AG04450 (cell line): ENCODE measurements around the gene ALDOC. TPM values are rescaled to one million over a fixed set of nuclear protein-coding genes. Genes with fewer than 3 reads are reported as not detected.

ENCODE experiments used
- CTCF ChIA-PET: fragments of 300-600, 350-600 bp; formaldehyde crosslinking; extraction: SDS; loops from one replicate; lab custom pipeline; 2022; ENCODE audit warnings: antibody characterized with exemption, inconsistent platforms; lab: Charles Lee
- POLR2A ChIA-PET: fragments of 350-600 bp; formaldehyde crosslinking; extraction: SDS; loops from one replicate; lab custom pipeline; 2021; ENCODE audit warnings: antibody characterized with exemption, inconsistent platforms; lab: Yijun Ruan, JAX
- DNase-seq: peaks from one replicate; pipeline ENCODE4 v3.0.0-alpha.2; 2011; ENCODE audit warnings: low read depth, low spot score
- H3K27ac ChIP-seq: one replicate; pipeline ENCODE4 v1.5.1; 2012; ENCODE audit warnings: low read depth, low read length, control low read depth
- H3K27me3 ChIP-seq: one replicate; pipeline ENCODE4 v1.6.0; 2012; ENCODE audit warnings: low read length; ENCODE audit not compliant: control insufficient read depth, insufficient read depth
- H3K4me3 ChIP-seq: 2 replicates; pipeline ENCODE4 v1.5.1; 2011; ENCODE audit warnings: mild to moderate bottlenecking, low read depth, low read length, control low read depth
- H3K9me3 ChIP-seq: 2 replicates; pipeline ENCODE4 v1.5.1; 2012; ENCODE audit warnings: low read length; ENCODE audit not compliant: control insufficient read depth, insufficient read depth
- CTCF ChIP-seq: IDR thresholded peaks from 2 replicates; pipeline ENCODE4 v1.5.1; 2011; ENCODE audit warnings: low read depth, low read length, control low read depth, inconsistent platforms
- polyA plus RNA-seq: library from polyadenylated mRNA; depleted of rRNA; stranded (reverse); fragments of >200 nt; gene quantifications from 2 replicates; pipeline ENCODE4 v1.2.3, GENCODE V29; 2011

ALDOC gene
- polyA plus RNA-seq, 1 experiment = 46.3 TPM

GRCh38 chr17:28540231-28540630, 36.5 kb downstream of the ALDOC start:
- ChIA-PET CTCF (interaction anchor here (0.8 to 3.0 kb wide), 9 partner anchors 9 to 54 kb away, joined by 3 to 70 read pairs (median 6); no protein-coding TSS in a partner anchor), POLR2A (no interaction called here)
- no peak overlapping the region for H3K4me3 ChIP-seq
- no peak overlapping the region for H3K27ac ChIP-seq
- DNase-seq = no peak
- no peaks in the 10 kb centered on the region; the same call in 1 of the 2 replicates for H3K9me3 ChIP-seq
- no peak for TF ChIP-seq CTCF
- peaks cover 22% of the 10 kb centered on the region for H3K27me3 ChIP-seq

GRCh38 chr17:28538296-28538895, 38.3 kb downstream of the ALDOC start:
- peaks cover 25% of the 10 kb centered on the region for H3K27me3 ChIP-seq
- POLR2A ChIA-PET = no interaction called here
- CTCF ChIA-PET = interaction anchor here (3.3 kb wide), 1 partner anchor 44 kb away, joined by 13 read pairs; no protein-coding TSS in a partner anchor
- no peak overlapping the region for H3K4me3 ChIP-seq
- H3K9me3 ChIP-seq = no peaks in the 10 kb centered on the region; the same call in 1 of the 2 replicates
- TF ChIP-seq CTCF = no peak
- DNase-seq = no peak
- H3K27ac ChIP-seq = no peak overlapping the region

GRCh38 chr17:28537219-28537610, 39.5 kb downstream of the ALDOC start:
- CTCF ChIA-PET = interaction anchor here (0.5 to 3.3 kb wide), 3 partner anchors 12 to 150 kb away, joined by 3 to 13 read pairs (median 3); no protein-coding TSS in a partner anchor
- Histone ChIP-seq H3K9me3 (no peaks in the 10 kb centered on the region; the same call in 1 of the 2 replicates), H3K4me3 (no peak overlapping the region), H3K27ac (no peak overlapping the region), H3K27me3 (peaks cover 25% of the 10 kb centered on the region)
- DNase-seq = no peak
- POLR2A ChIA-PET = no interaction called here
- TF ChIP-seq CTCF = no peak

GRCh38 chr17:28536532-28537218, 40.0 kb downstream of the ALDOC start:
- no peak for TF ChIP-seq CTCF
- Histone ChIP-seq H3K4me3 (no peak overlapping the region), H3K27me3 (peaks cover 28% of the 10 kb centered on the region), H3K27ac (no peak overlapping the region), H3K9me3 (no peaks in the 10 kb centered on the region; the same call in 1 of the 2 replicates)
- no peak for DNase-seq
- ChIA-PET CTCF (interaction anchor here (0.5 to 3.3 kb wide), 3 partner anchors 12 to 150 kb away, joined by 3 to 13 read pairs (median 3); no protein-coding TSS in a partner anchor), POLR2A (no interaction called here)
